NCI-H1930 (cell line): ENCODE data around the gene ACOX1.

Source experiments
- DNase-seq, 2 experiments: peaks; one replicate each; lab custom pipeline; 2025; lab: John Stamatoyannopoulos, UW

The ACOX1 gene

DNA sequence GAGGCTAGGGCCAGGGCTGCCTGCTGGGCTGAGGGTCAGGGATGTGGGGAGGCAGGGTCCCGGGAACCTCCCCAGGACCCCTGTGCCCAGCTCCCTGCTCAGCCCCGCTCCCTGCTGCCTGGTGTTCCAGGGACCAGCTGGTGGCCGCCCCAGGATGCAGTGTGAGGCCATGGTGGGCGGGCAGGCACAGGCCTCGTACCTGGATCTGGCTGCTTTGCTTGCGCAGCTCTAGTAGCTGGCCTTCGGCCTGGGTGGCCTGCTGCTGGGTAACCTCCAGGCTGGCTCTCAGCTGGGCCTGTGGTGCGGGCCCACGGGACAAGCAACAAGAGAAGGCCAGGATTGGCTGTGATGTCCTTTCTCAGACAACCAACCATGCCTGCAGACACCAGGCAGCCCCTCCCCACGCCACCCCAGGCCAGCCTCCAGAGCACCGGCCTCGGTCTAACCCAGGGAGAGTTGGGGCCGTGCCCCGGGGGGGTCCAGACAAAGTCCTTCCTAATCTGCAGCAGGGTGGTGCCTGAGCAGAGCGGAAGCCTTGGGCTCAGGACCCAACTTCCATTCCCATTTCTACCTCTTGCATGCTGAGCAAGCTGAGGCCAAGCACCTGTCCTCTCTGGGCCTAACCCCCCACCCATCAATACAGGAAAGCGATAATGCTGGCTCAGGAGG lies 86.3 kb downstream of the ACOX1 start:
- no peak for DNase-seq

DNA sequence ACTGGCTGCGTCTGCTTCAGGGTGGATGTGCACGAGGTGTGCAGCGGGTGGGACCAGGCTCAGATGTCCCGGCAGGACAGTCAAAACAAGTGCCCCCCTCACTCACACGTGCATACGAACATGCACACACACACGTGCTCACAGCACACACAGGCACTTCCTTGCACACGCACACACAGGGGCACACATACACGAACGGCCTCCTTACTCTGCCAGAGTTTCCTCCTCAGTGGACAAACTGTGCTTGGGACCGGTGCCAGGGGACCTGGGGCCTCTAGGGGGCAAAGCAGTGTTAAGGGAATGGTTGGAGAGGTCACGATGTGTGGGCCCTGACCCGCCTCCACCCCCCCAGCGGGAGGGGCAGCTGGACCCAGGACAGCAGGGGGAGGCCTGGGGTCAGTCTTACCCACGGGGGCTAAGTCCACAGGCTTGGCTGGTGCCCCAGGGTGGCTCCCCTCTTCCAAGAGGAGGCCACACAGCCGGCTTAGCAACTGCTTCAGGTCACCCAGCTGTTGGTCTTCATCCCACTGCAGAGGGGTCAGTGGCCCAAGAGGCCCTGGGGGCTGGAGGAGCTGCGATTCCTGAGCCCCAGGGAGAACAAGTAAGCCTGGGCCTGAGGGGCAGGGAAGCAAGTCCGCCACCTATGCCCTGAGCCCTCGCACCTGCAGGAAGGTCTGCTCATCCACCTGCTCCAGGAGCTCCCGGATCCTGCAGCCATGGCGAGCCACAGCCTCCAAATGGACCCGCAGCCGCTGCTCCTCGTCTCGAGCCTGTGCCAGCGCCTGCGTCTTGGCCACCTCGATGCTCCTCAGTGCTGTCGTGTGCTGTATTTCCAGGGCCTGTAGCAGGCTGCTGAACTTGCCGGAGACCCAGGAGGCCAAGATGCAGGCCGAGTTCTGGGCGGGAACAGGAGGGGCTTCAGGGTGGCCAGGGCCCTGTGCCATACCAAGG lies 87.1 kb downstream of the ACOX1 start:
- no peak for DNase-seq
